GM23338 (cell line): ENCODE results near the gene SRRM2. TPM values are rescaled to one million over a fixed set of nuclear protein-coding genes. Genes with fewer than 3 reads are reported as not detected.

ENCODE experiments used
- ATAC-seq: fragments of 200-7000 bp; cut with Tn5 transposase; 3 replicates; pipeline ENCODE4 v1.9.1; 2020
- DNase-seq: peaks from one replicate; pipeline ENCODE4 v3.0.0-alpha.2; 2015; ENCODE audit warnings: low spot score
- H2AFZ ChIP-seq: fragments of 200-600 bp; sonication (generic); 2 replicates; pipeline ENCODE4 v1.8.0; 2016; ENCODE audit warnings: antibody characterized with exemption, mild to moderate bottlenecking, moderate library complexity
- H3F3A ChIP-seq: fragments of 200-600 bp; sonication (generic); replicated peaks from 2 replicates; pipeline ENCODE4 v1.8.0; 2017; ENCODE audit warnings: antibody characterized with exemption, mixed run types, low read depth
- H3K27ac ChIP-seq: fragments of 200-600 bp; sonication (generic); 2 replicates; pipeline ENCODE4 v1.6.1; 2016; ENCODE audit warnings: low read depth
- H3K27me3 ChIP-seq: fragments of 200-600 bp; sonication (generic); 2 replicates; pipeline ENCODE4 v1.8.0; 2016; ENCODE audit warnings: mild to moderate bottlenecking, mixed run types, moderate library complexity; ENCODE audit not compliant: insufficient read depth
- H3K36me3 ChIP-seq: fragments of 200-600 bp; sonication (generic); 2 replicates; pipeline ENCODE4 v1.8.0; 2016; ENCODE audit warnings: mild to moderate bottlenecking; ENCODE audit not compliant: insufficient read depth
- H3K4me1 ChIP-seq: fragments of 200-600 bp; sonication (generic); 2 replicates; pipeline ENCODE4 v1.8.0; 2016; ENCODE audit warnings: mild to moderate bottlenecking, moderate library complexity; ENCODE audit not compliant: insufficient read depth
- H3K4me2 ChIP-seq: fragments of 200-600 bp; sonication (generic); 2 replicates; pipeline ENCODE4 v1.7.1; 2017; ENCODE audit warnings: mixed run types
- H3K4me3 ChIP-seq: fragments of 200-600 bp; sonication (generic); 2 replicates; pipeline ENCODE4 v1.6.1; 2016; ENCODE audit warnings: mixed run types
- H3K79me2 ChIP-seq: fragments of 200-600 bp; sonication (generic); replicated peaks from 2 replicates; pipeline ENCODE4 v1.8.0; 2017; ENCODE audit warnings: mild to moderate bottlenecking; ENCODE audit not compliant: insufficient read depth
- H3K9me2 ChIP-seq: fragments of 200-600 bp; sonication (generic); 2 replicates; pipeline ENCODE4 v1.8.0; 2017; ENCODE audit not compliant: insufficient read depth
- H4K20me1 ChIP-seq: fragments of 200-600 bp; sonication (generic); replicated peaks from 2 replicates; pipeline ENCODE4 v1.8.0; 2017; ENCODE audit warnings: mild to moderate bottlenecking; ENCODE audit not compliant: insufficient read depth
- H3K27ac Mint-ChIP-seq: 2 replicates; pipeline ENCODE4 v1.8.0; 2020; ENCODE audit warnings: inconsistent platforms, mild to moderate bottlenecking, moderate library complexity, mixed read lengths
- H3K27me3 Mint-ChIP-seq: 3 replicates; pipeline ENCODE4 v1.8.0; 2022; ENCODE audit warnings: low read depth, mild to moderate bottlenecking, moderate library complexity, mixed read lengths, inconsistent platforms; ENCODE audit not compliant: insufficient read depth, poor library complexity
- H3K36me3 Mint-ChIP-seq: 3 replicates; pipeline ENCODE4 v1.8.0; 2021; ENCODE audit warnings: low read depth, mild to moderate bottlenecking, inconsistent platforms, moderate library complexity, mixed read lengths
- H3K4me1 Mint-ChIP-seq: 3 replicates; pipeline ENCODE4 v1.8.0; 2020; ENCODE audit warnings: mild to moderate bottlenecking, inconsistent platforms, mixed read lengths
- H3K4me3 Mint-ChIP-seq: 3 replicates; pipeline ENCODE4 v1.8.0; 2021; ENCODE audit warnings: moderate library complexity, mild to moderate bottlenecking, inconsistent platforms, mixed read lengths
- H3K9me3 Mint-ChIP-seq: 3 replicates; pipeline ENCODE4 v1.8.0; 2020; ENCODE audit warnings: moderate library complexity, mild to moderate bottlenecking, inconsistent platforms, mixed read lengths
- POLR2AphosphoS5 ChIP-seq: IDR thresholded peaks from 2 replicates; pipeline ENCODE4 v1.6.1; 2016; ENCODE audit warnings: antibody characterized with exemption, low read depth
- polyA plus RNA-seq: library from polyadenylated mRNA; unstranded; fragments of >200 nt; fragmentation: Nextera tagmentation; extraction: Ambion mirVana; gene quantifications from 2 replicates; pipeline ENCODE4 v1.2.1, GENCODE V29; 2016
- total RNA-seq: library from RNA; depleted of rRNA; stranded (reverse); fragments of >200 nt; shearing (Covaris generic); gene quantifications from 2 replicates; pipeline ENCODE4 v1.2.3, GENCODE V29; 2014
- TF ChIP-seq, protein P1 (sequence below): fragments of 250-450 bp; sonication (Bioruptor Pico); IDR thresholded peaks from 2 replicates; pipeline ENCODE4 v1.5.0; 2020; ENCODE audit warnings: mild to moderate bottlenecking, moderate library complexity
- TF ChIP-seq, protein P2 (sequence below), 2 experiments: fragments of 200-600 bp in 1 of 2; sonication (generic) in 1 of 2; conservative IDR thresholded peaks; 2 replicates each; pipeline versions ENCODE4 v1.5.1 to v1.6.1; 2016 to 2017; ENCODE audit warnings: antibody characterized with exemption in 2 of 2, low read depth in 2 of 2, mild to moderate bottlenecking in 2 of 2, moderate library complexity in 1 of 2

SRRM2 gene
- total and polyA plus RNA-seq, 2 experiments from 2014 or later: 308 to 893 TPM

DNA sequence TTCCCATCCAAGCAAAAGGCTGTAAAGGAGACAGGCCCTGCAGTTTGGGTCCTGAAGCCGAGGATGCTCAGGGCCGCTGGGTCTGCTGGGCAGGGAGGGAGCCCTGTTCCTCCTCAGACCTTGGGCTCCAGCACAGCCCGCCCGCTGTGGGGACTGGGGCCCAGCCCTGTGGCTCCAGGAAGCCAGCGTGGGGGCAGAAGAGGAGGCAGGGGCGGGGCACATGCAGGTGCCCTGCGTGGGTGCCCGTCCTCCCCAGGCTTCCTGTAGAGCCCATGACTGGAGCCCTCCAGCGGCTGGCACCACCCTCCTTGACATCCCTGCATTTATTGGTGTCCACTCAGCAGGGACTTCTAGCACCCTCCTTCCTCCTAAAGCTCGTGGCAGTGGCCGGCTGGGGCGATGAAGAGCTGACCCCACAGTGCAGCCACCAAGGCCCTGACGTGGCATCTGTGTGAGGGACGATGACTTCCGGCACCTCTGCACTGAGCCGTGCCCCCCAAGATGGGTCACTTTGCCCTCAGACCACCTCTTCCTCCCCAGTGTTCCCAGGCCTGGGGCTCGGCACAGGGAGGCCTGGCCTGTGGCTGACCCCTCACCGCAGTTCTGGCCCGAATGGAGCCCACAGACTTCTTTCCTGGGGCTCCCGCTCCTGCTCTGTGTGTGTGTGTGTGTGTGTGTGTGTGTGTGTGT is 42.3 kb upstream of the SRRM2 start (continued):
- TF ChIP-seq, protein P1, sequence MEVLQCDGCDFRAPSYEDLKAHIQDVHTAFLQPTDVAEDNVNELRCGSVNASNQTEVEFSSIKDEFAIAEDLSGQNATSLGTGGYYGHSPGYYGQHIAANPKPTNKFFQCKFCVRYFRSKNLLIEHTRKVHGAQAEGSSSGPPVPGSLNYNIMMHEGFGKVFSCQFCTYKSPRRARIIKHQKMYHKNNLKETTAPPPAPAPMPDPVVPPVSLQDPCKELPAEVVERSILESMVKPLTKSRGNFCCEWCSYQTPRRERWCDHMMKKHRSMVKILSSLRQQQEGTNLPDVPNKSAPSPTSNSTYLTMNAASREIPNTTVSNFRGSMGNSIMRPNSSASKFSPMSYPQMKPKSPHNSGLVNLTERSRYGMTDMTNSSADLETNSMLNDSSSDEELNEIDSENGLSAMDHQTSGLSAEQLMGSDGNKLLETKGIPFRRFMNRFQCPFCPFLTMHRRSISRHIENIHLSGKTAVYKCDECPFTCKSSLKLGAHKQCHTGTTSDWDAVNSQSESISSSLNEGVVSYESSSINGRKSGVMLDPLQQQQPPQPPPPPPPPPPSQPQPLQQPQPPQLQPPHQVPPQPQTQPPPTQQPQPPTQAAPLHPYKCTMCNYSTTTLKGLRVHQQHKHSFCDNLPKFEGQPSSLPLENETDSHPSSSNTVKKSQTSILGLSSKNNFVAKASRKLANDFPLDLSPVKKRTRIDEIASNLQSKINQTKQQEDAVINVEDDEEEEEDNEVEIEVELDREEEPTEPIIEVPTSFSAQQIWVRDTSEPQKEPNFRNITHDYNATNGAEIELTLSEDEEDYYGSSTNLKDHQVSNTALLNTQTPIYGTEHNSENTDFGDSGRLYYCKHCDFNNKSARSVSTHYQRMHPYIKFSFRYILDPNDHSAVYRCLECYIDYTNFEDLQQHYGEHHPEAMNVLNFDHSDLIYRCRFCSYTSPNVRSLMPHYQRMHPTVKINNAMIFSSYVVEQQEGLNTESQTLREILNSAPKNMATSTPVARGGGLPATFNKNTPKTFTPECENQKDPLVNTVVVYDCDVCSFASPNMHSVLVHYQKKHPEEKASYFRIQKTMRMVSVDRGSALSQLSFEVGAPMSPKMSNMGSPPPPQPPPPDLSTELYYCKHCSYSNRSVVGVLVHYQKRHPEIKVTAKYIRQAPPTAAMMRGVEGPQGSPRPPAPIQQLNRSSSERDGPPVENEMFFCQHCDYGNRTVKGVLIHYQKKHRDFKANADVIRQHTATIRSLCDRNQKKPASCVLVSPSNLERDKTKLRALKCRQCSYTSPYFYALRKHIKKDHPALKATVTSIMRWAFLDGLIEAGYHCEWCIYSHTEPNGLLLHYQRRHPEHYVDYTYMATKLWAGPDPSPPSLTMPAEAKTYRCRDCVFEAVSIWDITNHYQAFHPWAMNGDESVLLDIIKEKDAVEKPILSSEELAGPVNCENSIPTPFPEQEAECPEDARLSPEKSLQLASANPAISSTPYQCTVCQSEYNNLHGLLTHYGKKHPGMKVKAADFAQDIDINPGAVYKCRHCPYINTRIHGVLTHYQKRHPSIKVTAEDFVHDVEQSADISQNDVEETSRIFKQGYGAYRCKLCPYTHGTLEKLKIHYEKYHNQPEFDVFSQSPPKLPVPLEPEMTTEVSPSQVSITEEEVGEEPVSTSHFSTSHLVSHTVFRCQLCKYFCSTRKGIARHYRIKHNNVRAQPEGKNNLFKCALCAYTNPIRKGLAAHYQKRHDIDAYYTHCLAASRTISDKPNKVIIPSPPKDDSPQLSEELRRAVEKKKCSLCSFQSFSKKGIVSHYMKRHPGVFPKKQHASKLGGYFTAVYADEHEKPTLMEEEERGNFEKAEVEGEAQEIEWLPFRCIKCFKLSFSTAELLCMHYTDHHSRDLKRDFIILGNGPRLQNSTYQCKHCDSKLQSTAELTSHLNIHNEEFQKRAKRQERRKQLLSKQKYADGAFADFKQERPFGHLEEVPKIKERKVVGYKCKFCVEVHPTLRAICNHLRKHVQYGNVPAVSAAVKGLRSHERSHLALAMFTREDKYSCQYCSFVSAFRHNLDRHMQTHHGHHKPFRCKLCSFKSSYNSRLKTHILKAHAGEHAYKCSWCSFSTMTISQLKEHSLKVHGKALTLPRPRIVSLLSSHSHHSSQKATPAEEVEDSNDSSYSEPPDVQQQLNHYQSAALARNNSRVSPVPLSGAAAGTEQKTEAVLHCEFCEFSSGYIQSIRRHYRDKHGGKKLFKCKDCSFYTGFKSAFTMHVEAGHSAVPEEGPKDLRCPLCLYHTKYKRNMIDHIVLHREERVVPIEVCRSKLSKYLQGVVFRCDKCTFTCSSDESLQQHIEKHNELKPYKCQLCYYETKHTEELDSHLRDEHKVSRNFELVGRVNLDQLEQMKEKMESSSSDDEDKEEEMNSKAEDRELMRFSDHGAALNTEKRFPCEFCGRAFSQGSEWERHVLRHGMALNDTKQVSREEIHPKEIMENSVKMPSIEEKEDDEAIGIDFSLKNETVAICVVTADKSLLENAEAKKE (CRISPR knock-in tag): no peak
- TF ChIP-seq POLR2AphosphoS5: no peak

- Histone ChIP-seq H3K36me3 (0 out of 2 replicates have a peak, but pooled peaks cover 5% of the 10 kb centered on the region), H3K79me2 (no peaks in the 10 kb centered on the region), H3K4me2 (no peak overlapping the region), H3K4me3 (no peak overlapping the region), H3K9me2 (no peaks in the 10 kb centered on the region), H4K20me1 (no peaks in the 10 kb centered on the region; the same call in 1 of the 2 replicates), H3K4me1 (no peaks in the 10 kb centered on the region), H3K27me3 (no peaks in the 10 kb centered on the region), H2AFZ (no peak overlapping the region), H3K27ac (no peak overlapping the region), H3F3A (no peaks in the 10 kb centered on the region; the same call in 1 of the 2 replicates)
- Mint-ChIP-seq H3K9me3 (no peaks in the 10 kb centered on the region), H3K36me3 (peaks cover 12% of the 10 kb centered on the region), H3K4me1 (peaks cover 4% of the 10 kb centered on the region; the same call in 2 of the 3 replicates), H3K27me3 (peaks cover 17% of the 10 kb centered on the region), H3K27ac (peak overlapping the region; percentile 5; the same call in 1 of the 2 replicates), H3K4me3 (no peak overlapping the region)
- ATAC-seq (no peak), DNase-seq (no peak)
- TF ChIP-seq, protein P2, sequence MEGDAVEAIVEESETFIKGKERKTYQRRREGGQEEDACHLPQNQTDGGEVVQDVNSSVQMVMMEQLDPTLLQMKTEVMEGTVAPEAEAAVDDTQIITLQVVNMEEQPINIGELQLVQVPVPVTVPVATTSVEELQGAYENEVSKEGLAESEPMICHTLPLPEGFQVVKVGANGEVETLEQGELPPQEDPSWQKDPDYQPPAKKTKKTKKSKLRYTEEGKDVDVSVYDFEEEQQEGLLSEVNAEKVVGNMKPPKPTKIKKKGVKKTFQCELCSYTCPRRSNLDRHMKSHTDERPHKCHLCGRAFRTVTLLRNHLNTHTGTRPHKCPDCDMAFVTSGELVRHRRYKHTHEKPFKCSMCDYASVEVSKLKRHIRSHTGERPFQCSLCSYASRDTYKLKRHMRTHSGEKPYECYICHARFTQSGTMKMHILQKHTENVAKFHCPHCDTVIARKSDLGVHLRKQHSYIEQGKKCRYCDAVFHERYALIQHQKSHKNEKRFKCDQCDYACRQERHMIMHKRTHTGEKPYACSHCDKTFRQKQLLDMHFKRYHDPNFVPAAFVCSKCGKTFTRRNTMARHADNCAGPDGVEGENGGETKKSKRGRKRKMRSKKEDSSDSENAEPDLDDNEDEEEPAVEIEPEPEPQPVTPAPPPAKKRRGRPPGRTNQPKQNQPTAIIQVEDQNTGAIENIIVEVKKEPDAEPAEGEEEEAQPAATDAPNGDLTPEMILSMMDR (conservative IDR thresholded peaks at IDR 0.05; ENCODE audit: low read depth in 2 of 2): no peak
These were observed 41.7 kb upstream of the SRRM2 start for GRCh38 chr16:2710711-2711231.
